Thoracic aorta (tissue), 2 donors: ENCODE results near the gene TMEM266. TPM values are rescaled to one million over a fixed set of nuclear protein-coding genes. Genes with fewer than 3 reads are reported as not detected.

Source experiments
- ATAC-seq: fragments of 150-250 bp; one replicate; pipeline ENCODE4 v1.8.0; 2017; ENCODE audit warnings: low read depth; ENCODE audit not compliant: insufficient number of reproducible peaks, low FRiP score
- DNase-seq: peaks from one replicate; pipeline ENCODE4 v3.0.0-alpha.2; 2020; ENCODE audit warnings: low spot score
- H3K27ac ChIP-seq, 2 donors: fragments of 200-600 bp; sonication (generic); 1 replicate in 1 of 2; 2 replicates in 1 of 2; pipeline ENCODE4 v1.5.1; 2016; ENCODE audit warnings: mild to moderate bottlenecking in 2 of 2, moderate library complexity in 2 of 2
- H3K27me3 ChIP-seq: fragments of 200-600 bp; sonication (generic); replicated peaks from 2 replicates; pipeline ENCODE4 v1.6.0; 2016; ENCODE audit warnings: mild to moderate bottlenecking; ENCODE audit not compliant: insufficient read depth
- H3K36me3 ChIP-seq: fragments of 200-600 bp; sonication (generic); one replicate; pipeline ENCODE4 v1.5.1; 2016
- H3K4me1 ChIP-seq, 2 donors: fragments of 200-600 bp; sonication (generic); 1 replicate in 1 of 2; 2 replicates in 1 of 2; pipeline versions ENCODE4 v1.5.1 to v1.6.0; 2016; ENCODE audit warnings: low read depth in 2 of 2, mild to moderate bottlenecking in 1 of 2; ENCODE audit not compliant: control insufficient read depth in 1 of 2
- H3K4me3 ChIP-seq: fragments of 200-600 bp; sonication (generic); 2 replicates; pipeline ENCODE4 v1.5.1; 2016; ENCODE audit warnings: mild to moderate bottlenecking
- H3K9me3 ChIP-seq: fragments of 200-600 bp; sonication (generic); 2 replicates; pipeline ENCODE4 v1.5.1; 2016
- total RNA-seq, 2 donors: library from RNA; depleted of rRNA; stranded (reverse); fragments of >200 nt; gene quantifications; one replicate each; pipeline versions ENCODE4 v1.1.0 to v1.2.3, GENCODE V29; 2016
- TF ChIP-seq, protein P1 (sequence below): fragments of 200-600 bp; sonication (generic); IDR thresholded peaks from one replicate; pipeline ENCODE4 v1.5.1; 2019; ENCODE audit warnings: antibody characterized with exemption

The TMEM266 gene
- total RNA-seq, 2 donors from 2014 or later, result not detected

DNA sequence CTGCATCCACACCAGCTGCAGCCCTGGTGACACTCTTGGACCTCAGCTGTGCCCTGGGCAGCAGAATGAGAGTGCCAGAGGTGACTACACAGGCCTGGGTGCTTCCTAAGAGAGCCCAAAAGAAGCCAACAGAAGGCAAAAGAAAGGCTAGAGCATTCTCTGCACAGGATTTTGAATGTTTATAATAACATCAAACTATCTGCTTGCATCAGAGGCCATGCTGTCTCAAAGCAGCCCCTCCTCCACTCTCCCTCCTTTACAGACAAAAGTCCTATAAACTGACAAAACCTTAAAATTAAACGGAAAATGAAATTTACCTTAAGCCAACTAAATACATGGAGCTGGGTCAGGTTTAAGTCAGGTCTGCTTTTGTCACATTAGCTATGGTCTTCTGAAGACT is 155.8 kb downstream of the TMEM266 start:
- no peak overlapping the region for H3K27ac ChIP-seq
- H3K4me3 ChIP-seq, result no peak overlapping the region
- ATAC-seq, result no peak
- DNase-seq, result no peak
- H3K27me3 ChIP-seq, result no peaks in the 10 kb centered on the region
- TF ChIP-seq, protein P1, sequence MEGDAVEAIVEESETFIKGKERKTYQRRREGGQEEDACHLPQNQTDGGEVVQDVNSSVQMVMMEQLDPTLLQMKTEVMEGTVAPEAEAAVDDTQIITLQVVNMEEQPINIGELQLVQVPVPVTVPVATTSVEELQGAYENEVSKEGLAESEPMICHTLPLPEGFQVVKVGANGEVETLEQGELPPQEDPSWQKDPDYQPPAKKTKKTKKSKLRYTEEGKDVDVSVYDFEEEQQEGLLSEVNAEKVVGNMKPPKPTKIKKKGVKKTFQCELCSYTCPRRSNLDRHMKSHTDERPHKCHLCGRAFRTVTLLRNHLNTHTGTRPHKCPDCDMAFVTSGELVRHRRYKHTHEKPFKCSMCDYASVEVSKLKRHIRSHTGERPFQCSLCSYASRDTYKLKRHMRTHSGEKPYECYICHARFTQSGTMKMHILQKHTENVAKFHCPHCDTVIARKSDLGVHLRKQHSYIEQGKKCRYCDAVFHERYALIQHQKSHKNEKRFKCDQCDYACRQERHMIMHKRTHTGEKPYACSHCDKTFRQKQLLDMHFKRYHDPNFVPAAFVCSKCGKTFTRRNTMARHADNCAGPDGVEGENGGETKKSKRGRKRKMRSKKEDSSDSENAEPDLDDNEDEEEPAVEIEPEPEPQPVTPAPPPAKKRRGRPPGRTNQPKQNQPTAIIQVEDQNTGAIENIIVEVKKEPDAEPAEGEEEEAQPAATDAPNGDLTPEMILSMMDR, result no peak
- peaks cover 44% of the 10 kb centered on the region for H3K36me3 ChIP-seq
- H3K4me1 ChIP-seq, result peaks cover 0 to 9% of the 10 kb centered on the region in 2 donors
- no peaks in the 10 kb centered on the region for H3K9me3 ChIP-seq

DNA sequence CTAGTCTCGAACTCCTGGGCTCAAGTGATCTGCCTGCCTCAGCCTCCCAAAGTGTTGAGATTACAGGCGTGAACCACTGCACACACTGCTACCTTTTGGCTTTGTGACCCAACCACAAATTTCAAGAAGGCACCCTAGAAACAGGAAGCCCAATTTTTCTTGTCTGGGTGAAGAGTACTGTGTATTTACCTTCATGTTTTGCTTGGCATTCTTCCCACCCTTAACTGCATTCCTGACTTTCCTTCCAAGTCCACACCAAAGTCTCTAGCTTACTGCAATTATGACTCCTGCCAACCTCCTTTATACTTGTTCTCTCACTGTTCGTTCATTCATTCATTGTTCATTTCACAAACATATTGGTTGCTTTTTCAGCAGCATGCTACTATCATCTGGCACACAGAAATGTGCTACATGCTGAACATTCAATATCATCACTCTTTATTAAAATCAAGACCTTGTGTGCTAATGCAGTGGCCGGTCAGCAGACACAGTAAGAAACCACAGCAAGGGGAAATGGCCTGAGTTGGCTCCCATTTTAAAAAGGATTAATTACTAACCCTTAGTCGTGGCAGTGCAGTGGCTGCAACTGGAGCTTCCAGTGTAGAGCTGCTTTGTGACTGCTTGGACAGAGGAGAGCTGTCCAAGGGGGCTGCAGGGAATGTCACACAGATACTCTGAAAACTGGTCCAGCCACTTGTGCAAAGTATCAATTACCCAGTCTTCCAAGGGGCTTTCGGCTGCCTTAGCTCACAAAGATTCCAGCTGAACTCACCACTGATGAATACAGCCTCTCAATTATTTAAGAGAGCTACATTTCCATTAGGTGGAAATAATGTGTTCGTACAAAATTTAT is 157.5 kb downstream of the TMEM266 start:
- TF ChIP-seq, protein P1, result no peak
- H3K27ac ChIP-seq, result no peak overlapping the region
- no peaks in the 10 kb centered on the region for H3K27me3 ChIP-seq
- no peaks in the 10 kb centered on the region for H3K9me3 ChIP-seq
- H3K36me3 ChIP-seq, result peaks cover 32% of the 10 kb centered on the region
- DNase-seq (no peak), ATAC-seq (no peak)
- H3K4me3 ChIP-seq, result no peak overlapping the region
- peaks cover 0 to 9% of the 10 kb centered on the region in 2 donors for H3K4me1 ChIP-seq

GRCh38 chr15:76217882-76218217 is 158.1 kb downstream of the TMEM266 start:
- H3K27ac ChIP-seq, result no peak overlapping the region
- no peaks in the 10 kb centered on the region for H3K27me3 ChIP-seq
- TF ChIP-seq, protein P1, result no peak
- DNase-seq (no peak), ATAC-seq (no peak)
- H3K4me1 ChIP-seq, result peaks cover 0 to 9% of the 10 kb centered on the region in 2 donors
- H3K4me3 ChIP-seq, result no peak overlapping the region
- H3K36me3 ChIP-seq, result peaks cover 27% of the 10 kb centered on the region
- no peaks in the 10 kb centered on the region for H3K9me3 ChIP-seq

DNA sequence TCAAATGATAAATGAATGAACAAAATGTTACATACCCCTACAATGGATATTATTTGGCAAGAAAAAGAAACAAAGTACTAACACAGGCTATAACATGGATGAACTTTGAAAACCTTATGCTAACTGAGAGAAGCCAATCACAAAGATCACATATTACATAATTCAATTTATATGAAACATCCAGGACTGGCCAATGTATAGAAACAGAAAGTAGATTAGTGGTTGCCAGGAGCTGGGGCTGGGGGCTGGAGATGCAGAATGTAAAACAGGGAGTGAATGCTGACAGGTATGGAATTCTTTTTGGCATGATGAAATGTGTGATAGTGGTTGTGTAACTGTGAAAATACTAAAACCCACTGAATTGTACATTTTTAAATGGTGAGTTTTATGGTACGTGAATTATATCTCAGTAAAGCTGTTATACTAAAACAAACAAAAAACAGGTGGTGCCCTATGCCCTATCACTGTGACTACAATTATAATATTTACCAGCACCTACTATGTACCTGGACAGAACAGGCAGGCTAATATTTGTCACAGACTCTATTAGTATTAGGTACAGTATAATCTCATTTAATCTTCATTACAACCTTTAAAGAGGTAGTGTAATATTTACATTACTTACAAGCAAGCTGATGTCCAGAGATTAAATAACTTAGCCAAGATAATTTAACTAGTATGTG is 161.4 kb downstream of the TMEM266 start:
- Histone ChIP-seq H3K27me3 (no peaks in the 10 kb centered on the region), H3K27ac (no peak overlapping the region), H3K36me3 (peaks cover 3% of the 10 kb centered on the region), H3K4me3 (no peak overlapping the region), H3K4me1 (peaks cover 0 to 9% of the 10 kb centered on the region in 2 donors), H3K9me3 (no peaks in the 10 kb centered on the region)
- TF ChIP-seq, protein P1, result no peak
- no peak for ATAC-seq
- DNase-seq, result no peak

GRCh38 chr15:76222159-76222558 is 162.4 kb downstream of the TMEM266 start:
- TF ChIP-seq, protein P1, result no peak
- Histone ChIP-seq H3K27ac (no peak overlapping the region), H3K4me3 (no peak overlapping the region), H3K9me3 (no peaks in the 10 kb centered on the region), H3K36me3 (peaks cover 3% of the 10 kb centered on the region), H3K27me3 (no peaks in the 10 kb centered on the region), H3K4me1 (peaks cover 0 to 7% of the 10 kb centered on the region in 2 donors)
- ATAC-seq (no peak), DNase-seq (no peak)
